GF-D8 (cell line): ENCODE results near the gene FYN.

Source experiments
- DNase-seq: peaks from one replicate; lab custom pipeline; 2025; lab: John Stamatoyannopoulos, UW

Gene FYN

GRCh38 chr6:111806561-111807497, 66.4 kb downstream of the FYN start:
- DNase-seq: no peak

- DNase-seq: no peak
Observed at GRCh38 chr6:111806165-111806547, 67.1 kb downstream of the FYN start.

GRCh38 chr6:111805511-111806164, 67.6 kb downstream of the FYN start:
- DNase-seq: no peak

GRCh38 chr6:111804627-111805235, 68.5 kb downstream of the FYN start:
- no peak for DNase-seq

GRCh38 chr6:111803804-111804203, 69.4 kb downstream of the FYN start:
- DNase-seq: no peak

- no peak for DNase-seq
Observed at GRCh38 chr6:111803371-111803770, 69.9 kb downstream of the FYN start.

GRCh38 chr6:111802720-111803330, 70.4 kb downstream of the FYN start:
- no peak for DNase-seq

- no peak for DNase-seq
Observed at GRCh38 chr6:111802015-111802414, 71.2 kb downstream of the FYN start.

GRCh38 chr6:111800821-111801220, 72.4 kb downstream of the FYN start:
- no peak for DNase-seq

GRCh38 chr6:111800259-111800765, 72.9 kb downstream of the FYN start:
- DNase-seq: no peak

GRCh38 chr6:111799576-111800258, 73.5 kb downstream of the FYN start:
- no peak for DNase-seq

GRCh38 chr6:111798281-111798725, 74.9 kb downstream of the FYN start:
- DNase-seq: no peak

GRCh38 chr6:111796310-111796918, 76.8 kb downstream of the FYN start:
- no peak for DNase-seq

GRCh38 chr6:111795558-111795957, 77.7 kb downstream of the FYN start:
- no peak for DNase-seq

- no peak for DNase-seq
Observed at GRCh38 chr6:111794727-111795452, 78.4 kb downstream of the FYN start.

- no peak for DNase-seq
Observed at GRCh38 chr6:111794300-111794699, 79.0 kb downstream of the FYN start.

GRCh38 chr6:111793711-111794111, 79.5 kb downstream of the FYN start:
- no peak for DNase-seq

- DNase-seq: no peak
Observed at GRCh38 chr6:111792914-111793700, 80.1 kb downstream of the FYN start.

GRCh38 chr6:111792241-111792640, 81.0 kb downstream of the FYN start:
- no peak for DNase-seq

GRCh38 chr6:111791415-111791814, 81.8 kb downstream of the FYN start:
- no peak for DNase-seq
